ENCODE measurements around the gene IER3.

- no peak for TF ChIP-seq TAF1 (conservative IDR thresholded peaks at IDR 0.05)
- TF ChIP-seq HNF4G (IDR thresholded peaks at IDR 0.05), result no peak
- TF ChIP-seq CTCF (IDR thresholded peaks at IDR 0.05; ENCODE audit: low read depth, low read length, missing input control), result no peak
- TF ChIP-seq REST (IDR thresholded peaks at IDR 0.05), result no peak
- TF ChIP-seq, protein P1, sequence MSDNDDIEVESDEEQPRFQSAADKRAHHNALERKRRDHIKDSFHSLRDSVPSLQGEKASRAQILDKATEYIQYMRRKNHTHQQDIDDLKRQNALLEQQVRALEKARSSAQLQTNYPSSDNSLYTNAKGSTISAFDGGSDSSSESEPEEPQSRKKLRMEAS (IDR thresholded peaks at IDR 0.05), result no peak
- TF ChIP-seq YY1 (IDR thresholded peaks at IDR 0.05), result no peak
- TF ChIP-seq FOXA1 (IDR thresholded peaks at IDR 0.05), result no peak
Measured at GRCh38 chr6:30732237-30732943, 12.0 kb downstream of the IER3 start.

Measured in liver (tissue), 3 donors.